ENCODE results near the gene OPCML.

Gene OPCML

DNA sequence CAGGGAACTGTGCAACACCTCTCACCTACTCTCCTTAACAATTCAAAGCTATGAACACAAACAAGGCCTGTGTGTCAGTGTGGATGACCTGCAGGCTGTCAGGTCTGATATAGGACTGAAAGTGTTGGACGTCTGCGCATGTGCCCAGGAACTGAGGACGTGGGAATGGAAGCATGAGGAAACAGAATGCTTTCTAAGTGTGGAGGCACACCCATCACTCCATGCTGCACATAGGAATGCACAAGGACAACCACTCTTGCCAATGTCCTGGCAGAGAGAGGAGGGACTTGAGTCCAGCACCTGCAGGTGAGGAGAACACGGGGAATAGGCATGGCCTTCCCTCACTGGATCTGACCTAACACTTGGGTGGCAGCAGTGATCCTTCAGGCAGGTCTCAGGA, 874.3 kb downstream of the OPCML start:
- TF ChIP-seq CTCF (IDR thresholded peaks at IDR 0.05; ENCODE audit: control insufficient read depth, insufficient read depth, low read depth, low read length, missing control alignments): no peak
- DNase-seq (ENCODE audit: low read depth): no peak
- no peak overlapping the region for H3K4me3 ChIP-seq (ENCODE audit: control insufficient read depth, low read depth, low read length)

GRCh38 chr11:132655187-132655855, 877.0 kb downstream of the OPCML start:
- no peak overlapping the region for H3K4me3 ChIP-seq (ENCODE audit: control insufficient read depth, low read depth, low read length)
- TF ChIP-seq CTCF (IDR thresholded peaks at IDR 0.05; ENCODE audit: control insufficient read depth, insufficient read depth, low read depth, low read length, missing control alignments): no peak
- DNase-seq (ENCODE audit: low read depth): no peak

- H3K4me3 ChIP-seq (ENCODE audit: control insufficient read depth, low read depth, low read length): no peak overlapping the region
- no peak for TF ChIP-seq CTCF (IDR thresholded peaks at IDR 0.05; ENCODE audit: control insufficient read depth, insufficient read depth, low read depth, low read length, missing control alignments)
- DNase-seq (ENCODE audit: low read depth): no peak
Measured at GRCh38 chr11:132653237-132653636, 879.1 kb downstream of the OPCML start.

DNA sequence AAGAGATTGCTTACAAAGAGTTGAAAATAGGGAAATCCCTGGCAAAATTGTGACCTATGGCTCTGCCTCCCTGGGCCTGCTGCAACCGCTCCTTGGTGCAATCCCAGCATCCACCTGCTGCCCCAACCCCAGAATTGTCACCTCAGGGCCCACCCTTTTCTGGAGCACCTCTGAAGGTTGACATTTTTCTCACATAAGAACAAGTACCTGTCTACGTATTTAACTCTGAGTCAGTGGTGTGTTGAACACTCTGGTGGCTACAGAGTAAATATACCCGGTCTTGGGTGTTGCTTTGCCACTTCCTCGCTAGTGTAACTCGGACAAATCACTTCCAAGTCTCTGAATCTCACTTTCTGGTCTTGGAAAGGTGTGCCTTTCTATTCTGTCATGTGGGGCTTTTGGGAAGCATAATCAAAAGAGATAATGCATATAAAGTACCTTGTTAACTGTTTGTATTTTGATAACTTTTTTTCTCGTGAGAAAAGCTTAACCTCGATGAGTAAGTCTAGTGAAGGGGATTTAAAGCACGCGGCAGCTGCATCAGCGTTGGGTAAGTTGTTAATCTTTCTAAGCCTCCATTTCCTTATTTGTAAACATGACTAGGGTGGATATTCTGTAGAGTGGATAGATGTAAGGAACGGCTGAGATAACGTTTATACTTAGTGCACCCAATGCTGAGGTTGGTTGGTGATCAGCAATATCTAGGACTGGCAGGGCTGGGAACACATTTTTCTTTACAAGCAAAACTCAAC, 881.2 kb downstream of the OPCML start:
- H3K4me3 ChIP-seq (ENCODE audit: control insufficient read depth, low read depth, low read length): no peak overlapping the region
- TF ChIP-seq CTCF (IDR thresholded peaks at IDR 0.05; ENCODE audit: control insufficient read depth, insufficient read depth, low read depth, low read length, missing control alignments): no peak
- no peak for DNase-seq (ENCODE audit: low read depth)

DNA sequence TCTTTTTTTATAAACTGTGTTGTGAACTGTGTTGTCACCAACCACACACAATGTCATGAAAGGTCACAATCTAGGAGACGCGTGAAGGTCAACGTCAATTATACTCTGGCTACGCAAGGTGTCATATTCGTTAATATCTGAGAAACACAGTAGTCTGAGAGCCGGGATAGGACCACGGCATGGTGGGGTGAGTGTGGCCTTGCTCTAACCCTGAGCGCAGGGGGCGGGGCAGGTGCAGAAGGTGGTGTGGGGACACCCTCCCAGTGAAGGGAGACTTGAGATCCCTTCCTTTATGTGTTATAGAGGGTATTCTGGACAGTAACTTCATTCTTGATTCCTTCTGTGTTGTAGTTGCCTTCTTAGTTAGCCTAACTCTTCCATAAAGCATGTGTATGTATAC, 883.0 kb downstream of the OPCML start:
- no peak for TF ChIP-seq CTCF (IDR thresholded peaks at IDR 0.05; ENCODE audit: control insufficient read depth, insufficient read depth, low read depth, low read length, missing control alignments)
- H3K4me3 ChIP-seq (ENCODE audit: control insufficient read depth, low read depth, low read length): no peak overlapping the region
- no peak for DNase-seq (ENCODE audit: low read depth)

DNA sequence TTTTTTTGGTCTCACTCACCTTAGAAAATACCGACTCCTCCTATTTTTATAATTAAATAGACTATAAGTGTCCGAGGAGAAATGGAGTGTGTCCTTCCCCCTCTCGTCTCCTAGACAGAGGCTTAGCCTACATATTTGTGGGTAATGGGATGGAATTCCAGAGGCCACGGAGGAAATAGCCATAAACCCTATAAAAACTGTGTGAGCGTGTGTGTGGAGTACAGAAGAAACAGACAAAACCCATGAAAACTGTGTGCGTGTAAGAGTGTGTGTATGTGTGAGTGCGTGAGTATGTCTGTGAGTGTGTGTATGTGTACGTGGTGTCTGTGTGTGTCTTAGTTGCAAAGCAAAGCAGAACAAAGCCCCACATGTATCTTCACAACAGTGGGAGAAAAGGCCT, 883.5 kb downstream of the OPCML start:
- H3K4me3 ChIP-seq (ENCODE audit: control insufficient read depth, low read depth, low read length): no peak overlapping the region
- peak; percentile 28 for DNase-seq (ENCODE audit: low read depth)
- no peak for TF ChIP-seq CTCF (IDR thresholded peaks at IDR 0.05; ENCODE audit: control insufficient read depth, insufficient read depth, low read depth, low read length, missing control alignments)

Data from AG09309 (cell line).